Measurements from ENCODE around the gene SIN3A.
"Not testable (repeated sequence)": the region's sequence is repeated elsewhere in the genome, so short reads cannot be mapped to it uniquely, and the experiment has no call there.

SIN3A gene

DNA sequence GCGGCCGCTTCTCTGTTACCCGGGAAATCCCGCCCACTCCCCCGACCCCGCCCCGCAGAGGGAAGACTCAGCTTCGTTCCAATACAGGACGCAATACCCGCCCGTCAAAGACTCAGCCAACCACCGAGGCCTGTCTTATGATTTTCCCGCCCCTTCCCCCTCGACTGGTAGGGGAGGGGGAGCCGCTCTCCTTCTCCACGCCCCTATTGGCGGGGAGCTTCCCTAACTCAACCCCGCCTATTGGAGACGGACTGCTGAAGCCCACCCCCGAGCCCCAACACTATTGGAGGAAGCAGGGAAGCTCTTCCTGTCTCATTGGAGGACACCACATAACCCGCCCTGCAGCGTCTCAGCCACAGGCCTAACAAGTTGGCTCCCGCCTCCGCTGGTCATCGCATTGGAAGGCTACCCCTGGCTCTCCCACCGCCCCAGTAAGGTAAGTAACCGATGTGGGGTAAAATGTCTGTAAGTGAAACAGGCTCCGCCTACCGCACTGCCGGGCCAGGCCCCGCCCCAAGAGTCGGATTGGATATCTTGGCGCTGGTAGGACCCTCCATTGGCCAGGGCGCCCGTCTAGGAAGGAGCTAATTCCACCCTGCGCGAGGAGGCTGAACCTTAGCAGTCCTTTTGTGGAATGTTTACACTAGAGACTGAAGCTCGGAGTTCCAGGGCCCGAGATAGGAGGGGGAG is at the start of gene SIN3A:
TSS of gene SIN3A (minus strand) at position 17 of the 690 bp plus-strand sequence. CDS start 21,315 bp downstream, outside the sequence.
- peak; percentile 100 for DNase-seq (ENCODE audit: low spot score)

DNA sequence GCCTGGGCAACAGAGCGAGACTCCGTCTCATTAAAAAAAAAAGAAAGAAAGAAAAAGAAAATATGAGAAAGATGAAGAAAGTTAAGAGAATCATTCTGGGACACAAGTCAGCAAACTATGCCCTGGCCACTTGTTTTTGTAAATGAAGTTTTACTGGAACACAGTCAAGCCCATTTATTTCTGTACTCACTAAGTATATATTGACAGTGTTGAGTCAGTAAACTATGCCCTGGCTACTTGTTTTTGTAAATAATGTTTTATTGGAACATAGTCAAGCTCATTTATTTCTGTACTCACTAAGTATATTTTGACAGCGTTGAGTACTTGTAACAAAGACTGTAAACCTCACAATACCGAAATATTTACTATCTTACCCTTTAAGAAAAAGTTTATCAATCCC is 42.2 kb upstream of the SIN3A start:
- DNase-seq (ENCODE audit: low spot score): no peak

DNA sequence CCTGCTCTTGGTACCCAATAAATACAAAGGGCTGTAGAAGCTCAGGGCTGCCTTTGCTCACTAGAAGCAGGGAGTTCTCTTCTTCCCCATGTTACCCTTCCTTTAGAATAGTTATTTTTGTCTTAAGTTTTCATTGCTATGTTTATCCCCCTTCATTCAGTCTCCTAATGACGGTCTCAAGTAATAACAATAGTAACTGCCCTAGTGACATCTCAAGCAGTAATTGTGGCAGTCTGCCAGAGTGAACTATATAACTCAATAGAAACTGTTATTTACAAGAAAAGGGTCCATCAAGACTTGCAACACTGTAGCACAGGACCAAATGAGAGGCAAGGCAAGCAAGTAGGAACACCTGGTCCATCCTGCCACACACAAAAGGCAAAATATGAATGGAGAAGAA is 32.5 kb upstream of the SIN3A start:
- no peak for DNase-seq (ENCODE audit: low spot score)

DNA sequence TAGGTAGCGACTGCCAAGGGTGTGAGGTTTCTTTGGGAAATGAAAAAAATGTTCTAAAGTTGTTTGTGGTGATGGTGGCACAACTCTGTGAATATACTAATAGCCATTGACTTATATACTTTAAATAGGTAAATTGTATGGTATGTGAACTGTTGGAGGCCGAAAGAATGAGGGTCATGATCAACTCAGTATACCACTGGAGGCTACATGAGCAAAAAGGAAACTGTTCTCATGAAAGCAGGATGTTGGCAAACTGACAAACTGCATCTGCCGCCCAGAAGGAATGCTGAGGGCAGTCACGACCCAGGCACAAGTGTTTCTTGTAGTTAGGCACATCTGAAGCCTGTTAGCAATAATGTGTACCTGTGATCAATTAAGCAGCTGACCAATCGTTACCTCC is 32.1 kb upstream of the SIN3A start:
- not testable (repeated sequence) for DNase-seq (ENCODE audit: low spot score)

DNA sequence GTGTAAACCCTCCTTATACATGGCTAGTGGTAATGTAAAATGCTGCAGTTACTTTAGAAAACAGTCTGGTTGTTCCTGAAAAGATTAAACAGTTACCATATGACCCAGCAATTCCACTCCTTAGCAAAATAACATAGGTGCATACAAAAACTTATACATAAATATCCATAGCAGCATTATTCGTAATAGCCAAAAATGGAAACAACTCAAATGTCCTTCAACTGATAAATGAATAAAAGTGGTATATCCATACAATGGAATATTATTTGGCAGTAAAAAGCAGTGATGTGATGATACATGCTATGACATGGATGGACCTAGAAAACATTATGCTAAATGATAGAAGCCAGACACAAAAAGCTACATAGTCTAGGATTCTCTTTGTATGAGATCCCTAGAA is 31.6 kb upstream of the SIN3A start:
- no peak for DNase-seq (ENCODE audit: low spot score)

DNA sequence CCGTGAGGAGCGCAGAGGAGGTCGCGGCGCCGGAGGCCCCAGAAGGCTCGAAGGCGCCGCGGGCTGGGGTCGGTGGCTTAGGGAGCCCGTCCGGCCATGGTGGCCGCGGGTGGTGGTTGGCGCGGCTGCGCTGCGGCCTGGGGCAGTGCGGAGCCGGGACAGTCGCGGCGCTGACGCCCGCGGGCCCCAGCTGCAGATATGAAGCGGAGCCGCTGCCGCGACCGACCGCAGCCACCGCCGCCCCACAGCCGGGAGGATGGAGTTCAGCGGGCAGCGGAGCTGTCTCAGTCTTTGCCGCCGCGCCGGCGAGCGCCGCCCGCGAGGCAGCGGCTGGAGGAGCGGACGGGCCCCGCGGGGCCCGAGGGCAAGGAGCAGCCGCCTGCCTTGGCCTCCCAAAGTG is 29.0 kb upstream of the SIN3A start:
- not testable (repeated sequence) for DNase-seq (ENCODE audit: low spot score)

DNA sequence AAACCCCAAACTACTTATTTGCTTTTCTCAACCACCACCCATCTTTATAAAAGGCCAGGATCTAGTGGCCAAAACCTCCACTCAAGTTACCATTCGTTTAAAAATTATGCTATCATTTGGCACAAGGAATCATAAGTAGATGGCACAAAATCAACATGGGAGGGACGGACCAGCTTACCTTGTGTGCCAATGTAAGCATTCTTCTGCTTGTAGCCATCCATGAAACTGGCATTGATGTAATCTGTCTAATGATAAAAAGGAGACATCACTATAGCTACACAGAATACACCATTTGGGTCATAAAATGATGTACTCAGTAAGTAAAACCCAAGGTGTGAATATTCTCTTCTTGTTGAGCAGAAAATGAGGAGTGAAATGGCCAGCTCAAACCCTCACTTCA is 28.2 kb upstream of the SIN3A start:
- no peak for DNase-seq (ENCODE audit: low spot score)

DNA sequence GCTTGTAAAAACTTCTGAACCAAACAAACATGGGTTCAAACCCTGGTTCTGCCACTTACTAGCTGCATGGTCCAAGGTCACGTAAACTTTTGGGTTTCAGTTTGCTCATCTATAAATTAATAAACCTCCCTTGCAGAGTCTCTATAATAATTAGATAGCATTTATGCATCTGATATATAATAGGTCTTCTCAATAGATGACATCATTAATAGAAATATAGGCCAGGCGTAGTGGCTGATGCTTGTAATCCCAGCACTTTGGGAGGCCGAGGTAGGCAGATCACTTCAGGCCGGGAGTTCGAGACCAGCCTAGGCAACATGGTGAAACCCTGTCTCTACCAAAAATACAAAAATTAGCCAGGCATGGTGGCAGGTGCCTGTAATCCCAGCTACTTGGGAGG is 25.6 kb upstream of the SIN3A start:
- DNase-seq (ENCODE audit: low spot score): not testable (repeated sequence)

DNA sequence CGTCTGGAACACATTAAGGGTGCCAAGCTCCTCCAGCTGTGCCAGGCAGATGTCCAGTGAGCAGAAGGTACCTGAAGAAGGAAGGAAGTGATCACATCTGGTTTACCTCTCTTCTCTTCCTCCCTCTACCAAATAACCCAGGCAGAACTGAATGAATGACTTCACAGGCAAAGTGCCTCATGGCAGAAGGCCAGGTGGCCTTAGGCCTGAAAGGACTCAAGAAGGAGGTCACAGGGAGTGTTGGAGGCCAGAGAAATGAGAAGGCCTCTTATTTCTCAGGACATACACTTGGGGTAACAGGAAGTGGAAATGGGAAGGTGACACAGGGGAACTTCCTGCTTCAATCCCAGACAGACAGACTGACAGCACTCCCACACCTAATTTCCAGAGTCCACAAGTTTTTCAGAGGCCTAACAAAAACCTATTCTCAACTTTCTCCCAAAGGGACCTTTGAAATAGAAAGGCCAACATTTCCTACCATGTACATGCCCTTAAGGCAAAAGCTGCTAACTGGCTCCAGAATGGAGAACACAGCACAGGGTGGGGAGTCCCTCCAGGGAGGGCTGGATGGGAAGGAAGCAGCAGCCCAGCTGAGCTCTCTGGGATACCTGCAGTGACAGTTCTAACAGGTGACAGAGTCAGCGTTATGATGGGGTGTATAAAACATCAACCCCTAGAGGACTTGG is 17.6 kb upstream of the SIN3A start:
- DNase-seq (ENCODE audit: low spot score): no peak

DNA sequence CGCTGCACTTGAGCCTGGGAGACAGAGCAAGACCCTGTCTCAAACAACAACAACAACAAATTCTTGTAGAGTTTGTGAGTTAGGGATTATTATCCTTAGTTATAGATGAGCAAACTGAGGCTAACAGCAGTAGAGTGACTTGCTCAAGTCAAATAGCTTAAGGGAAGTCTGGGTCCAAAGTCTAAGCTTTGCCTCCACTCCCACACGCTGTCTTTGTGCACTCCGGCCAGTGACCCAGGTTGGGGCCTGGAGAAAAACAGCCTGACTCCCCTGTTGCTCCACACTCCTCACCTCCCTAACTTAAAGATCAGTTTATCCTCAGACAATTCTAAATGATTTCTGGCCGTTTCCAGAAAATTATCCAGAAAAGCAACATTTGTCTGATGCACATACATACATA is 9.2 kb upstream of the SIN3A start:
- DNase-seq (ENCODE audit: low spot score): no peak

DNA sequence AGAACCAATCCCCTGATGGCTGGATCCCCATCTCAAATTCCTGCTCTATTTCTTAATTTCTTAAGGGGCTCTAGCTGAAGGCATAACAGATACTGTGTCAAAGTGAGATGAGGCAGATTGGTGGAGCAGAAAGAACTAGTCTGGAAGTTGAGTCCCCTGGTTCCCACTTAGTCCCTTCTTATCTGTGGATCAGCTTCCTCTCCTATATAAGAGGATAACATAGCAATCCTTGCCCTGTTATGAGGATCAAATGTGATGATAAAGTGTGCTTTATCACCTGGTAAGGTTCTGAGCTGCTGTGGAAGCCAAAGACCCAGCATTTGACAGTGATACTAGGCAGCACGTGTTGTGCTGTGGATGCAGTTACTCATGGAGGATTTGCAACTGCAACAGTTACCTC is 8.1 kb upstream of the SIN3A start:
- DNase-seq (ENCODE audit: low spot score): no peak

DNA sequence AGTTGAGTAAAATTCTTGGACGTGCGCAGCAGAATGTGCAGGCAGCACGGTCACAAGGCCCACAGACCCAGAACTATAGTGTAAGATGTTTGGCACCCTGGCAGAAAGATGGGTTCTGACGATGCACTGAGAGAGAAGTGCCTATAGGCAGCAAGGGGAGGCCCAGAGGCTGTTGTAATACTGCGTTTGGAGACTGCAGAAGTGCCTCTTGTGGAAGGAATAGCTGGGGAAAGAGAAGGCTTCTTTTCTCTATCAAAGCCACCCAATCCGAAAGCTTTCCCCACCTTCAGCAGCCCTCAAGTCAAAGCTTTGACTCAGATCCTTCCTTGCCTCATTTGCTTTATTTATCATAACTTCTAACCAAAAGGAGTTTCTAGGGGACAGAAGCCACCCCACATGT is 5.2 kb upstream of the SIN3A start:
- no peak for DNase-seq (ENCODE audit: low spot score)

DNA sequence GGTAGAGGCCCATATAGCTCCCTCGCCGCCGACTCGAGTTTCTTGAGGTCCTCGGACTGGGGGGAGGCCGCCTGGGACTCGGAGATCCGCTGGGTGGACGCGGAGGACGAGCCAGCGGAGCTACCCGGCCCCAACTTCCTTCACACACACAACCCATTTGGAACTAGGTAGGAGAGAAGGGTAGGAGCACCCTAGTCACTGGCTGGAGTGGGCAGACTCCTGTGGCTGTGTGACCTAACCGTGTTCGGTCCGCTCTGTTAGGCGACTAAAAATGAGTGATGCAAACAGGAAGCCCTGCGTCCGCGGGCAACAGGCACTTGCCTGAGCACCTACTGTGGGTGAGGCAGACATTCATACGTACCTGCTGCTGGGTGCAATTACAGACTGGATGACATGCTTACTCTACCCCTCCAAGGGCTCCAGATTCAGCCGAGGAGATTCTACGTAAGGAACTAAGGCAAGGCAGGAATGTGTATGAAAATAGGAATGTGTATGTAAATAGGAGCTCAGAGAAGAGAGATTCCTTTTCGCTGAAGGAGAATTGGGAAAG is 4.6 kb upstream of the SIN3A start:
- peak; percentile 71 for DNase-seq (ENCODE audit: low spot score)

DNA sequence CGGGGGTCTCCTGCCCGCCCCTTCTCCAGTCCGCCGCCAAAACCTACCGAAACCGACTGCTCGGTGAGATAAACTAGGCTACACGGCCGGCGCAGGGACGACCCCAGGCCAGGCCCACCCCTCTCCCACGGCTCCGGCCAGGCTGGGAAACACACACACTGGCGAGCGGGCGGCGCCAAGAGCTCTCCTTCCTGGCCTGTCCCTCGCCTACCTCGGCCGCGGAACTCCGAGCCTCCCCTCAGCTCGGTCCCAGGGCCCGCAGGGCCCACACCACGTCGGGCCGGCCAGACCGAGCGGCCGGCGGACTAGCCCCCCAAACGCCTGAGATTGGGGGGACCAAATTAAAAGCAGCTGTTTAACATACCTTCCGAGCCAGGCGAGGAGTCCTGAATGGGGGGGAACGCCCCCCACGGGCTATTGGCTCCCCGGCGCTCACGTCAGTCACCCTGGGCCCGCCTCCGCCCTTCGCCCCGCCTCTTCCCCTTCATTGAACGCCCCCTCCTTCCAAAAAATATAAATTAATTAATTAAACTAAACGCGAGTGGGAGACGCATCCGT is 4.0 kb upstream of the SIN3A start:
- DNase-seq (ENCODE audit: low spot score): peak; percentile 79

DNA sequence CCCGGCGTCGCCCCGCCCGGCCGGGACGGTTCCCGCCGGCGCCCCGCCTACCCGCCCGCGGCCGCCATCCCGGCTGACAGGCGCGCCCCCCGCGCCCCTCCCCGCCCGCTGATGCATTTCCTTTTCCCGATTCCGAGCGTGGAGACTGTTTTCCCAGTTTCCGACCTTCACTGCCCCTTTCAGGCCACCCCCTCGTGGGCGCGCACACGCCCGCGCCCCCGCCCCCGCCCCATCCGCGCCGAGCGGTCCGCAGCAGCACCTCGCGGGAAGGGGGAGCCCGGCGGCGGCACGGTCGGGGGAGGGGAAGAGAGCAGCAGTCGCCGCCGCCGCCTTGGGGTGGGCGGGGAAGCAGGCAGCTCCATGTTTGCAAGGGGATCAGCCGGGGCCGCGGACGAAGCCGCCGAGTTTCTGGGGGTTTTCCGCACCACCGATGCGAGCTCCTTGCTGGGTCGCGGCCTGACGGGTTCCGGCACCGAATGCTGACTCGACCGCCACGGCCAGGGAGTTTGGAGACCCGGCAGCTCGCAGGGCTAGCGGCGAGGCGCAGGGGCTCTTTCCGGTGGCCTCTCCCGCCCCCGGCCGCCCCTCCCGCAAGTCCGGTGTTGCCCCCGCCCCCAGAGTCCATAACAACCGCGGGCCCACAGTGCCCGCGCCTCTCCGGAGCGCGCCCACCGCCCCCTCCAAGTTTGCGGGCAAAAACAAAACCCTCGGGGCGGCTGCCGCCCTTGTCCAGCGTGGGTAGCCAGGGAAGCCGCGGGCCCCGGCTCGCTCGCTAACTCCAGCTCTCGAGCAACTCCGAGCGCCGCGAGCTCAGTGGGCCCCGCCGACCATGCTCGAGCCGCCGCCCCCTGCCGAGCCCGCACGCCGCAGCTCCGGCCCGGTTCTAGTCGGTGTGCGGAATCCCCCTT is 3.2 kb upstream of the SIN3A start:
- peak; percentile 75 for DNase-seq (ENCODE audit: low spot score)

DNA sequence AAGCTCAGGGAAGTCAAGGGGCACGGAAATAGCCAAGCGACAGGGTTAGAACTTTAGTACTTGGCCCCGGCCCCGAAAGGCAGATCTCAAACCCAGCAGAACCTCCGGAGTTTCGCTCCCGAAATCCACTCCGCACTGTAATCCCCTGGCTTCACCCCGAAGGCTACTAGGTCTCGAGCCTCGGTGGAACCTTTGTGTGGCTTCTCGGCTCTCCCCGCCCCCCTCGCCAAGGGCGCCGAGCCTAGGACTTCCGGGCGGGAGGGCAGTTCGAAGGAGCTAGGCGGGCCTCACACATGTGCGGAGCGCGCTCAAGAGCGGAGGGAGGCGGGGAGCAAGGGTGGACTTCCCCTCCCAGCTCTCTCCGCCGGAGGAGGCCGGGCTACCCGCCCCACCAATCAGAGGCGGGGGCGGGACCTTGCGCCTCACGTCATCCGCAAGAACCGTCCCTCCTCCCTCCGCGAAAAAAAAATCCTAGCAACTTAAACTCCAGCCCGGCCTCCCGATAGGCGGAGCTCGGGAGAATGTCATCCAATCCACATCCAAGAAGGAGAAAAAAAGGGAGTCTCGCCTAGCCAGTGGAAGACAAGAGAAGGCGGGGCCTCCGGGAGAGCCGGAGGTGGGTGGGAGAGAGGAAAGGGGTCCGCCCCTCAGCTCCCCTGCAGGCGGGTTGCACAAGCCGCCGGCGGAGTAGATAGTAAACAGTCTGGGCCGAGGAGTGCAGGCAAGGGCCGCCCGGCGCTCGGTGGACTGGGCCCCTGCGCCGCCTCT is 2.4 kb upstream of the SIN3A start:
- DNase-seq (ENCODE audit: low spot score): peak; percentile 100

DNA sequence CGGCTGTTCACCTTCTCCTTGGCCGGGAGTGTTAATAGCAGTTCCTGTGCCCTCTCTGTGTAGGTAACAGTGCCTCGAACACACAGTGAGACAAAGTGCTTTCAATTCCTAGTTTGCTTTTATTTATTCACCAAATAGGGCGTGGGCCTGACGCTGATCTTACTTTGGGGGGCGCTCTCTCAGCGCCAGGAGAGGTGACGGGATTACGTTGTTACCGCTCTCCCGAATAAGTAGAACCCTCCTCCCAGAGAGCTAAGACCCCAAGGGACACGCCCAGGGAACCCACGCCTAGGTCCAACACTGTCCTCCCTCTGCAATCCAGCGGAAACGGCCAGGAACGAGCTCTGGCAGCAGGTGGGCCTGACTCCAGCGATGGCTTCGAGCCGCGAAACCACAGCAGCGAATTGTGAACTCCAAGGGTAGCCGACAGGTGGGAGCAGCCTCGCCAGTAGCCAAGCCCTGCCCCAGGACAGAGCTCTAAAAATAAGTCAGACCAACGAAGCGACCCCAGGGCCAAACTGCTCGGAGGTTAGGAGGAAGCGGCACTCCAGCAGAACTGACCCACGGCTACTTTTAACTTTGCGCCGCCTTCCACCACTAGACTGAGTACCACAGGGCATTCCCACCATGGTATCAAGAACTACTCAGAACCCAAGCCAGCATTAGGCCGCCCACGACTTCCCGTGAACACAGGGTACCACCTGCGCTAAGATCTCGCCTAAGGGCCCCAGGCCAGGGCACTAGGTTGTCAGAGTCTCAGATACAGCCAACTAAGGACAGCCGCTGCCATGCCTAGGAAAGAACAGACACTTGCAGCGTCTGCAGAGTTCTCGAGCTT is 1.6 kb upstream of the SIN3A start:
- DNase-seq (ENCODE audit: low spot score): peak; percentile 53

DNA sequence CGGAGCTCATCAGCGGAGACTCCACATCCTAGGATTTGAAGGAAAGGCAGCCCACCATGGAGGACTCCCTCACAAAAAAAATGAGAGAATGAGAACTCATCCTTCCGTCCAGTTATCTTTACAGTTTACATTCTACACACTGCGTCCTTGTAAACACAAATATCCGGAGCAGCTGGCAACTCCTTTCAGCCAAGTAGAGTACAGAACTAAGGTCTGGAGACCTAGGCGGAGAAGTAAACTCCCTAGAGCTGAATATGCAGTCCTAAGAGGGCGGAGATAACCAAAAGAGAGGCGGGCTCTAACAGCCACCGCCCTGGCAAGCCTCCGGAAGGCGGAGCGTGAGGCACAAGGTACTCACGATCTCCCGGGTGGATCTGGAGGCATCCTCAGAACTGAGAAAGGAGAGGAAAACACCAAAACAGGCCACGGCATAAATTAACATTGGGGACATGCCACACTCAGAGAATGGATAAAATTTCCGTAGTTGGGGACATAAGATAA is 924 bp upstream of the SIN3A start:
- DNase-seq (ENCODE audit: low spot score): peak; percentile 83

DNA sequence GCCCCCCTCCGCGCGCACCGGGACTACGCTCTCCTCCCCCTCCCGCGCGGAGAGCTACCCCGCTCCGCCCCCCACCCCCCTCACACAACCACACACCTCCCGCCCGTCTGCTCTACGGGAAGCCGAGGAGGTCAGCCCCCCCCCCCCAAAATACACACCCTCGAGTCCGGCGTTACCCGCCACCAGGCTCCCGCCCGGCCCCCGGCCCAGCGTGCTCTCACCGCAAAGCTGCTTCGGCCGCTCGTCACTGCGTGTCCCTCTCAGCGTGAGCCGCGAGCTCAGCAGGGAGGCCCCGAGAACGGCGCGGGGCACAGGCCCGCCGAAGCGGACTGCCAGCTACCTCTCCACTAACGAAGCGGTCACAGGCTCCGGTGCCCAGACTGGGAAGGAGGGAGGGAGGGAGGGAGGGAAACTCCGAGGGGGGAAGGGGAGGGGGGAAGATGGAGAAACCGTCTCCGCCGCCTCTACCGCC is 252 bp downstream of the SIN3A start:
- DNase-seq (ENCODE audit: low spot score): no peak
